Tibial artery (tissue), 4 donors: ENCODE measurements around the gene ODAD4.
A peak's percentile ranks its signal among the peaks of the same experiment; 100 is the strongest.

ENCODE experiments used
- DNase-seq, 2 donors: peaks; one replicate each; pipeline ENCODE4 v3.0.0-alpha.2; 2019
- H3K27ac ChIP-seq, 2 donors: fragments of 200-600 bp; sonication (generic) in 1 of 2; 1 replicate in 1 of 2; 2 replicates in 1 of 2; pipeline ENCODE4 v1.5.1; 2018 to 2019; ENCODE audit warnings: mild to moderate bottlenecking in 1 of 2
- H3K27me3 ChIP-seq, 2 donors: fragments of 200-600 bp; sonication (generic) in 1 of 2; one replicate each; pipeline versions ENCODE4 v1.5.1 to v1.6.0; 2016 to 2019
- H3K36me3 ChIP-seq, 3 donors: fragments of 200-600 bp; sonication (generic) in 2 of 3; one replicate each; pipeline ENCODE4 v1.5.1; 2016 to 2019; ENCODE audit warnings: mild to moderate bottlenecking in 2 of 3
- H3K4me1 ChIP-seq, 4 donors: fragments of 200-600 bp; sonication (generic) in 2 of 4; 1 replicate in 3 of 4; 2 replicates in 1 of 4; pipeline ENCODE4 v1.5.1; 2016 to 2019
- H3K4me3 ChIP-seq, 2 donors: fragments of 200-600 bp; sonication (generic) in 1 of 2; 1 replicate in 1 of 2; 2 replicates in 1 of 2; pipeline ENCODE4 v1.5.1; 2018 to 2019; ENCODE audit warnings: mild to moderate bottlenecking in 2 of 2
- H3K9me3 ChIP-seq, 3 donors: fragments of 200-600 bp; sonication (generic) in 1 of 3; one replicate each; pipeline ENCODE4 v1.5.1; 2016 to 2019
- CTCF ChIP-seq, 2 experiments: fragments of 200-600 bp in 1 of 2; fragments of 450-650 bp in 1 of 2; IDR thresholded peaks; one replicate each; pipeline ENCODE4 v1.5.1; 2017 to 2019; ENCODE audit warnings: antibody characterized with exemption in 2 of 2, mild to moderate bottlenecking in 1 of 2, moderate library complexity in 1 of 2
- intact Hi-C: fragments of 100-400 bp; cut with DNase I; formaldehyde crosslinking; loops from one replicate; pipeline ENCODE4 v1.15.0; 2023; ENCODE audit warnings: low total_unique reads

ODAD4 gene

GRCh38 chr17:41976142-41976768, 45.8 kb downstream of the ODAD4 start:
- H3K36me3 ChIP-seq: peaks cover 65 to 97% (median 86%) of the 10 kb centered on the region in 3 donors
- no peak overlapping the region for H3K4me3 ChIP-seq
- intact Hi-C loops: no loop called here

GRCh38 chr17:41977991-41978390, 47.6 kb downstream of the ODAD4 start:
- TF ChIP-seq CTCF (IDR thresholded peaks at IDR 0.05): no peak
- Histone ChIP-seq H3K27me3 (no peaks in the 10 kb centered on the region), H3K9me3 (no peaks in the 10 kb centered on the region), H3K4me3 (no peak overlapping the region), H3K4me1 (peaks cover 0 to 29% (median 0%) of the 10 kb centered on the region in 4 donors), H3K36me3 (peaks cover 78 to 97% (median 93%) of the 10 kb centered on the region in 3 donors), H3K27ac (no peak overlapping the region)
- DNase-seq: no peak
- intact Hi-C loops: no loop called here

More at GRCh38 chr17:41976142-41976768, 45.8 kb downstream of the ODAD4 start:
- Histone ChIP-seq H3K27ac (peak overlapping the region; percentile 3 to 51), H3K4me1 (peaks cover 0 to 45% (median 0%) of the 10 kb centered on the region in 4 donors), H3K9me3 (no peaks in the 10 kb centered on the region), H3K27me3 (no peaks in the 10 kb centered on the region)
- no peak for DNase-seq
- TF ChIP-seq CTCF (IDR thresholded peaks at IDR 0.05): no peak

DNA sequence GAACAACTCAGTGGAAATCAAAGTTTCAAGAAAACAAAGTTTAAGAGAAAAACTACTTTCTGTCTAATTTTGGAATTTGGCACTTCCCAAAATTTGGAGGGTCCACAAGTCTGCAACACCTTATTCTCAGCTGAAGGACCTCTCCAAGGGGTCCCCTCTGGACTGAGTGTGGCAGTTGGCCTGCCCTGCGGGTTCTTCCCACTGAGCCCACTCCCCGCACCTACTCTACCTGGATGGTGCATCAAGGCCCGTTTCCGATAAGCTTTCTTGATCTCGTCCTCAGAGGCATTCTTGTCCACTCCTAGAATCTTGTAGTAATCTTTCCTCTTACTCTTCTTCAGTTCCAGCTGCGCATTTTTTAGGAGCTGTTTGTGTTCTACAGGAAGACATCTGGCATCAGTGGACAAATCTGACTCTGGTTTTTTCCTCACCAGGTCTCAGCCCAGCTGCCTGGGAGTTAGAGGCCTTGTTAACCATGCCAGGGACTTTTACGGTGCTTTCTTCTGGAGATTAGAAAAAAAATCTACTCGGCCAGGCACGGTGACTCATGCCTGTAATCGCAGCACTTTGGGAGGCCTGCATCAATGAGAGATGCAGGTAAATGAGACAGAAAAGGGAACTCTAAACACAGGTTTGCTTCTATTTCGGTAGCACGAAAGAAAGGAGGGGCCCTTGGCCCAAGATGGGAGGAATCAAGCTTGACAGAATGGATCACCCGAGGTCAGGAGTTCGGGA, 51.8 kb downstream of the ODAD4 start:
- Histone ChIP-seq H3K4me1 (peaks cover 0 to 5% (median 0%) of the 10 kb centered on the region in 4 donors), H3K27me3 (no peaks in the 10 kb centered on the region), H3K27ac (no peak overlapping the region), H3K36me3 (peaks cover 74 to 95% (median 82%) of the 10 kb centered on the region in 3 donors), H3K9me3 (no peaks in the 10 kb centered on the region), H3K4me3 (no peak overlapping the region)
- no peak for DNase-seq
- intact Hi-C loops: no loop called here
- no peak for TF ChIP-seq CTCF (IDR thresholded peaks at IDR 0.05)

GRCh38 chr17:41984454-41984853, 54.0 kb downstream of the ODAD4 start:
- no peak for TF ChIP-seq CTCF (IDR thresholded peaks at IDR 0.05)
- no peak for DNase-seq
- Histone ChIP-seq H3K4me3 (no peak overlapping the region), H3K27ac (no peak overlapping the region), H3K4me1 (no peaks in the 10 kb centered on the region), H3K9me3 (no peaks in the 10 kb centered on the region), H3K27me3 (no peaks in the 10 kb centered on the region), H3K36me3 (peaks cover 80 to 96% (median 84%) of the 10 kb centered on the region in 3 donors)
- intact Hi-C loops: no loop called here

DNA sequence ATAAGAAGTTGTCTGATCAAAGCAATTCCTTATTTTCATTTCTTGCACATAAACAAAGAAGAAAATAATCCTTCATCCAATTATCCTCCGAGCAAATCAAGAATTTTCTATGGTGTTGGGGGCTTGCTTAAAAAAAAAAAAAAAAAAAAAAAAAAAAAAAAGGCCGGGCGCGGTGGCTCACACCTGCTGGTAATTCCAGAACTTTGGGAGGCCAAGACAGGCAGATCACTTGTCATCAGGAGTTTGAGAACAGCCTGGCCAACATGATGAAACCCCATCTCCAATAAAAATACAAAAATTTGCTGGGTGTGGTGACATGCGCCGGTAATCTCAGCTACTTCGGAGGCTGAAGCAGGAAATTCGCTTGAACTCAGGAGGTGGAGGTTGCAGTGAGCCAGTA, 55.5 kb downstream of the ODAD4 start:
- Histone ChIP-seq H3K27ac (no peak overlapping the region), H3K4me1 (no peaks in the 10 kb centered on the region), H3K4me3 (no peak overlapping the region), H3K27me3 (no peaks in the 10 kb centered on the region), H3K9me3 (no peaks in the 10 kb centered on the region), H3K36me3 (peaks cover 78 to 96% (median 88%) of the 10 kb centered on the region in 3 donors)
- no peak for DNase-seq
- intact Hi-C loops: no loop called here
- TF ChIP-seq CTCF (IDR thresholded peaks at IDR 0.05): no peak
